Transverse colon (tissue), 4 donors: Measurements from ENCODE around the gene ZNF786. TPM values are rescaled to one million over a fixed set of nuclear protein-coding genes. Genes with fewer than 3 reads are reported as not detected.

Experiments
- DNase-seq: peaks from one replicate; pipeline ENCODE4 v3.0.0-alpha.2; 2019
- H3K27ac ChIP-seq, 4 donors: fragments of 200-600 bp; sonication (generic); 2 replicates each; pipeline ENCODE4 v1.5.1; 2016 to 2018; ENCODE audit warnings: inconsistent platforms in 4 of 4
- H3K27me3 ChIP-seq: fragments of 200-600 bp; sonication (generic); 2 replicates; pipeline ENCODE4 v1.5.1; 2017; ENCODE audit warnings: inconsistent platforms
- H3K36me3 ChIP-seq, 4 donors: fragments of 200-600 bp; sonication (generic); 2 replicates each; pipeline ENCODE4 v1.5.1; 2017 to 2019; ENCODE audit warnings: inconsistent platforms in 4 of 4
- H3K4me1 ChIP-seq, 4 donors: fragments of 200-600 bp; sonication (generic); 2 replicates each; pipeline ENCODE4 v1.5.1; 2017 to 2020; ENCODE audit warnings: inconsistent platforms in 4 of 4
- H3K4me3 ChIP-seq, 4 donors: fragments of 200-600 bp; sonication (generic); 1 replicate in 1 of 4; 2 replicates in 3 of 4; pipeline versions ENCODE4 v1.5.1 to v1.6.1; 2017 to 2019; ENCODE audit warnings: inconsistent platforms in 4 of 4
- H3K9me3 ChIP-seq, 2 donors: fragments of 200-600 bp; sonication (generic); 2 replicates each; pipeline ENCODE4 v1.5.1; 2017 to 2019; ENCODE audit warnings: inconsistent platforms in 2 of 2
- EP300 ChIP-seq: sonication (generic); formaldehyde crosslinking; IDR thresholded peaks from one replicate; pipeline ENCODE4 v1.6.1; 2017; ENCODE audit warnings: antibody characterized with exemption, low read depth
- POLR2A ChIP-seq: fragments of 450-650 bp; IDR thresholded peaks from one replicate; pipeline ENCODE4 v1.6.1; 2016; ENCODE audit warnings: antibody characterized with exemption, mild to moderate bottlenecking, moderate library complexity
- POLR2AphosphoS5 ChIP-seq, 3 donors: sonication (generic); formaldehyde crosslinking; IDR thresholded peaks; one replicate each; pipeline ENCODE4 v1.6.1; 2016; ENCODE audit warnings: antibody characterized with exemption in 3 of 3
- WGBS, 2 donors: methylation state at CpG; one replicate each; pipeline ENCODE4 v1.1.5; 2018; ENCODE audit warnings: low coverage in 1 of 2; 5-methylcytosine and 5-hydroxymethylcytosine counted together
- in situ Hi-C, 4 donors: fragments of 200-750 bp; cut with MboI; loops; one replicate each; pipeline versions ENCODE4 v1.15.0 to v1.15.1; 2017; ENCODE audit warnings: low sequenced_read_pairs in 3 of 4, low pct_ligation_motif_present in 1 of 4, low pct_unique_long_range_greater_than_20kb in 1 of 4
- intact Hi-C: fragments of 100-400 bp; cut with DNase I; formaldehyde crosslinking; loops from one replicate; pipeline ENCODE4 v1.15.1; 2023; ENCODE audit warnings: low total_unique reads
- total RNA-seq, 4 donors: library from RNA; depleted of rRNA; stranded (reverse); fragments of >200 nt; gene quantifications; one replicate each; pipeline ENCODE4 v1.1.0, GENCODE V29; 2016
- TF ChIP-seq, protein P1 (sequence below), 5 experiments: fragments of 200-600 bp in 3 of 5; fragments of 450-650 bp in 2 of 5; sonication (generic) in 3 of 5; IDR thresholded peaks; 1 replicate in 2 of 5; 2 replicates in 3 of 5; pipeline ENCODE4 v1.5.1; 2016 to 2017; ENCODE audit warnings: antibody characterized with exemption in 5 of 5, inconsistent platforms in 3 of 5, mild to moderate bottlenecking in 2 of 5, moderate library complexity in 1 of 5

Gene ZNF786
- total RNA-seq, 4 donors from 2014 or later: 4.0 to 5.2 (median 5.2) TPM

DNA sequence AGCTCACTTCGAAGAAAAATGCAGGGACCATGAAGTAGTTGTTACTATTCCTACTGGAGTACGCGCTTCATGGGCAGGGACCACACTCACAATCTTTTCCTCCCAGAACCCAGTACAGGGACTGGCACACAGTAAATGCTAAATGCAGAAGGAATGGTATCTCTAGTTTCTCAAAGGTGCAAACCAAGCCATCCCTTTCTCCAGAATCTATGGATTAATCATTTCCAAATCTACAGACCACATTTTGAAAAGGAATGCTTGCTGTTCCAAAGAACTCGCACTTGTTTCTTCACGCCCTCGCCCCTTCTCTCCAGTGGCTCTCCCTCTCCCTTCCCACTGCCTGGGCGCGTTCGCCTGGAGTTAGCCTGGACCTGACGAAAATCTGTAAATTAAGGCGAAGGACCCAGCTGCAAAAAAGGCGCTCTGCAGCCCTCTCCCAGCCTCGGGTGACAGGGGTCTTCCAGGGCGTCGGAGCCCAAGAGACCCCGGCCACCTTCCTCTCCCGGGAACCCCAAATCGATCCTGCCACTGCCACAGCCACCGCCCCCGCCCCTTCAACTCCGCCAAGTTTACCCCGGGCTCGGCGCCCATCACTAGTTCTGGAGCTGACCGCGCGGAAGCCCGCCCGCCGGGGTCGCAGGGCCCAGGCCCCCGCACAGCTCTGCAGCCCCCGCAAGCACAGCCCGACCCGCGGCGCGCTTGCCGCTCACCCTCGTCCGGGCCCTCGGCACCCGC, 62.7 kb downstream of the ZNF786 start:
- peak overlapping the region; percentile 95 to 98 (median 97) for H3K27ac ChIP-seq
- peak; percentile 28 for DNase-seq
- no peaks in the 10 kb centered on the region for H3K36me3 ChIP-seq
- peak overlapping the region; percentile 86 to 98 (median 92) for H3K4me3 ChIP-seq
- no peaks in the 10 kb centered on the region for H3K27me3 ChIP-seq
- peaks cover 7 to 29% (median 16%) of the 10 kb centered on the region in 4 donors for H3K4me1 ChIP-seq
- TF ChIP-seq POLR2AphosphoS5 (IDR thresholded peaks at IDR 0.05): no peak
- TF ChIP-seq, protein P1, sequence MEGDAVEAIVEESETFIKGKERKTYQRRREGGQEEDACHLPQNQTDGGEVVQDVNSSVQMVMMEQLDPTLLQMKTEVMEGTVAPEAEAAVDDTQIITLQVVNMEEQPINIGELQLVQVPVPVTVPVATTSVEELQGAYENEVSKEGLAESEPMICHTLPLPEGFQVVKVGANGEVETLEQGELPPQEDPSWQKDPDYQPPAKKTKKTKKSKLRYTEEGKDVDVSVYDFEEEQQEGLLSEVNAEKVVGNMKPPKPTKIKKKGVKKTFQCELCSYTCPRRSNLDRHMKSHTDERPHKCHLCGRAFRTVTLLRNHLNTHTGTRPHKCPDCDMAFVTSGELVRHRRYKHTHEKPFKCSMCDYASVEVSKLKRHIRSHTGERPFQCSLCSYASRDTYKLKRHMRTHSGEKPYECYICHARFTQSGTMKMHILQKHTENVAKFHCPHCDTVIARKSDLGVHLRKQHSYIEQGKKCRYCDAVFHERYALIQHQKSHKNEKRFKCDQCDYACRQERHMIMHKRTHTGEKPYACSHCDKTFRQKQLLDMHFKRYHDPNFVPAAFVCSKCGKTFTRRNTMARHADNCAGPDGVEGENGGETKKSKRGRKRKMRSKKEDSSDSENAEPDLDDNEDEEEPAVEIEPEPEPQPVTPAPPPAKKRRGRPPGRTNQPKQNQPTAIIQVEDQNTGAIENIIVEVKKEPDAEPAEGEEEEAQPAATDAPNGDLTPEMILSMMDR (IDR thresholded peaks at IDR 0.05): no peak
- no peak for TF ChIP-seq EP300
- no peak for TF ChIP-seq POLR2A
- no peaks in the 10 kb centered on the region for H3K9me3 ChIP-seq
- intact Hi-C loops (loop anchor here (10.0 kb wide), 1 partner anchor 687 kb away; a partner anchor contains a TSS), in situ Hi-C loops (no loop called here)
- 0 to 1% methylated on average over 3 to 41 of the region's 43 CpGs for WGBS, 2 donors

DNA sequence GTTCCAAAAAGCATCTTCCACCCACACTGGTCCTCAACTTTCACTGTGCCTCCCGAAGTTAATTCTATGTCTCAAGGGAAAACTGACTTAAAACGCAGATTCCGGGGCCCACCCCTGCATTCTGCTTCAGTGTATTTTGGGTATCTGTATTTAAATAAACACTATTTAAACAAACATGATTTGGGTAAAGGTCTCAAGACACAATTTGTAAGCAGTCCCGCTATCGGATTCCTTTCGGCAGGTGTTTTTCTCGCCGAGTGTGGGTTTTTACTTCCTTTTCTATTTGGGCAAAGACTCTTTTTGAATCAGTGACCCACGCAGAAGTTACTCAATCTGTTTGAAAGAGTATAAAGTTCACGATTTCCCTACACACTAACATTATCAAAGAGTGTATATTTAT, 63.5 kb downstream of the ZNF786 start:
- intact Hi-C loops (loop anchor here (10.0 kb wide), 1 partner anchor 688 kb away; a partner anchor contains a TSS), in situ Hi-C loops (no loop called here)
- Histone ChIP-seq H3K27ac (peak overlapping the region; percentile 95 to 98 (median 97)), H3K4me3 (peak overlapping the region in 3 of 4 donors; percentile 86 to 98 (median 91)), H3K27me3 (no peaks in the 10 kb centered on the region), H3K4me1 (peaks cover 7 to 29% (median 16%) of the 10 kb centered on the region in 4 donors), H3K9me3 (no peaks in the 10 kb centered on the region), H3K36me3 (no peaks in the 10 kb centered on the region)
- no peak for DNase-seq
- TF ChIP-seq EP300 (no peak), POLR2AphosphoS5 (IDR thresholded peaks at IDR 0.05) (no peak), POLR2A (no peak)
- TF ChIP-seq, protein P1 (IDR thresholded peaks at IDR 0.05): no peak
- 5 to 8% methylated on average over 5 to 10 of the region's 10 CpGs for WGBS, 2 donors

DNA sequence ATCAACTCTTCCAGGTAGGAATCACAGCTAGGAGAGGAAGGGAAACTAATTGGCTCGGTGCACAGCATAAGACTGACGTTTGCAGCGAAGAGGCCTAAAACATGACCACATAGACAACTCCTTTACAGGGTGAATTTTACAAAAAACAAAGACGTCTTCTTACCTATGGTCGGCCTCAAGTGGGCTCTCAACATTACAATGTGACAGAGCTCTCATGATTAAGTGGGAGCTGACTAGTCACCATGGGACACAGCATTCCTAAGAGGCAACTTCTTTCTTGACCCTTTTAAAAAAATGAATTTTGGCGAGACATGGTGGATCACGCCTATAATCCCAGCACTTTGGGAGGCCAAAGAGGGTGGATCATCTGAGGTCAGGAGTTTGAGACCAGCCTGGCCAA, 66.9 kb downstream of the ZNF786 start:
- peaks cover 0 to 13% (median 3%) of the 10 kb centered on the region in 4 donors for H3K36me3 ChIP-seq
- no peaks in the 10 kb centered on the region for H3K27me3 ChIP-seq
- in situ Hi-C loops (no loop called here), intact Hi-C loops (loop anchor here (10.0 kb wide), 1 partner anchor 691 kb away; a partner anchor contains a TSS)
- no peak overlapping the region for H3K27ac ChIP-seq
- TF ChIP-seq POLR2AphosphoS5 (IDR thresholded peaks at IDR 0.05) (no peak), POLR2A (no peak), EP300 (no peak)
- TF ChIP-seq, protein P1 (IDR thresholded peaks at IDR 0.05): no peak
- no peak for DNase-seq
- WGBS, 2 donors: 71 to 90% methylated on average over 5 to 7 of the region's 7 CpGs
- H3K9me3 ChIP-seq: no peaks in the 10 kb centered on the region
- H3K4me3 ChIP-seq: no peak overlapping the region
- H3K4me1 ChIP-seq: peaks cover 7 to 20% (median 13%) of the 10 kb centered on the region in 4 donors

DNA sequence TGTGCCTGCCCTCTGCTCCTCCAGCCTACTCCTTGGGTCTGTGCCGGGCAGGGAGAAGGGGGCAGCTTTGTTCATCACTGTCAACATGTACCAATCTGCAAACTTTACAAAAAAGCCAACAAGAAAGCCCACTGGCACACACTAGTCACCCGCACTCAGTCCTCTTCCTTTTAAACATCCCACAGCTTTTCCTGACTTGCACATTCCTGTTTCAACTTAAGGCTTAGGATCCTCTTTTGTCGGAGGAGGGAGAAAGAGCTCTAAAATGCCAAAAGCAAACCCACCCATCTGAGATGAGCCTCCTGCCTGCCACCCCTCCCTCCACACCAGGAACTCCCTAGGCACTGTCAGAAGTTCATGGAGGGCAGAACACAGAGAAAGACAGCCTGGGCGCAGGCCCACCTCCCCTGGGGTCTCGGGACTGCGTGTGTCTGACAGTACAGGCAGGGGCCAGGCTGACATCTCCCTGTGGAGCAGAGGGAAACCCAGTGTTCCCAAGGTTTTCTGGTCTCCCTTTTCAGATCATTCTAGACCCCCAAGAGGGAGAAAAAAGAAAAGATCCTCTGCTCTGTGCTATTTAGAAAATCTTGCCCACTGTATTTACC, 67.7 kb downstream of the ZNF786 start:
- H3K9me3 ChIP-seq: no peaks in the 10 kb centered on the region
- intact Hi-C loops (loop anchor here (10.0 kb wide), 1 partner anchor 692 kb away; a partner anchor contains a TSS), in situ Hi-C loops (no loop called here)
- no peak for TF ChIP-seq POLR2A
- TF ChIP-seq, protein P1 (IDR thresholded peaks at IDR 0.05): no peak
- TF ChIP-seq POLR2AphosphoS5 (IDR thresholded peaks at IDR 0.05): no peak
- no peak for TF ChIP-seq EP300
- H3K27ac ChIP-seq: no peak overlapping the region
- H3K27me3 ChIP-seq: no peaks in the 10 kb centered on the region
- WGBS, 2 donors: 78 to 100% methylated on average over 1 to 6 of the region's 6 CpGs
- H3K36me3 ChIP-seq: peaks cover 0 to 13% (median 3%) of the 10 kb centered on the region in 4 donors
- H3K4me1 ChIP-seq: peaks cover 7 to 20% (median 13%) of the 10 kb centered on the region in 4 donors
- no peak for DNase-seq
- no peak overlapping the region for H3K4me3 ChIP-seq
